K562 (cell line): ENCODE data around the gene RAB1B. TPM values are rescaled to one million over a fixed set of nuclear protein-coding genes. Genes with fewer than 3 reads are reported as not detected.

ENCODE experiments used
- ARID2 ChIP-seq: fragments of 450-650 bp; IDR thresholded peaks from 2 replicates; pipeline ENCODE4 v1.6.1; 2017; ENCODE audit warnings: antibody characterized with exemption, mild to moderate bottlenecking
- CEBPZ ChIP-seq: fragments of 150-350 bp; IDR thresholded peaks from 2 replicates; pipeline ENCODE4 v1.6.1; 2014; ENCODE audit warnings: low read depth, mild to moderate bottlenecking, low read length, borderline replicate concordance
- CXXC5 ChIP-seq: fragments of 250-450 bp; sonication (Bioruptor Pico); IDR thresholded peaks from 2 replicates; pipeline ENCODE4 v1.8.0; 2022; ENCODE audit warnings: inconsistent platforms, mild to moderate bottlenecking, moderate library complexity
- DEAF1 ChIP-seq: fragments of 450-650 bp; formaldehyde crosslinking; IDR thresholded peaks from 2 replicates; pipeline ENCODE4 v1.4.0; 2020; ENCODE audit warnings: mild to moderate bottlenecking, moderate library complexity
- GABPB1 ChIP-seq: sonication (generic); formaldehyde crosslinking; IDR thresholded peaks from 2 replicates; pipeline ENCODE4 v1.8.0; 2022; ENCODE audit warnings: mild to moderate bottlenecking, missing genetic modification reagents
- MAX ChIP-seq: sonication (generic); formaldehyde crosslinking; IDR thresholded peaks from 2 replicates; pipeline ENCODE4 v1.9.0; 2022; ENCODE audit warnings: mild to moderate bottlenecking, missing genetic modification reagents
- MECOM ChIP-seq: fragments of 250-450 bp; sonication (Bioruptor Pico); IDR thresholded peaks from 2 replicates; pipeline ENCODE4 v1.8.0; 2022; ENCODE audit warnings: inconsistent platforms
- POLR2AphosphoS2 ChIP-seq: IDR thresholded peaks from 2 replicates; pipeline ENCODE4 v1.6.1; 2012; ENCODE audit warnings: low read length, improper control_type of control experiment
- SMARCB1 ChIP-seq: IDR thresholded peaks from 2 replicates; pipeline ENCODE4 v1.6.1; 2011; ENCODE audit warnings: improper control_type of control experiment, low read depth; ENCODE audit not compliant: insufficient read length
- SRSF3 ChIP-seq: fragments of 200-400 bp; formaldehyde crosslinking; IDR thresholded peaks from 2 replicates; pipeline ENCODE4 v1.6.1; 2016; ENCODE audit warnings: mild to moderate bottlenecking, low read length, moderate library complexity; ENCODE audit not compliant: insufficient read depth
- TAF15 ChIP-seq: fragments of 200-400 bp; formaldehyde crosslinking; IDR thresholded peaks from 2 replicates; pipeline ENCODE4 v1.6.1; 2017; ENCODE audit warnings: mild to moderate bottlenecking, low read depth, low read length, moderate library complexity
- TSC22D4 ChIP-seq: fragments of 450-650 bp; IDR thresholded peaks from 2 replicates; pipeline ENCODE4 v1.6.1; 2016; ENCODE audit warnings: missing genetic modification characterization, missing biosample characterization, control low read depth
- ZBTB11 ChIP-seq, 3 experiments: fragments of 200-800 bp in 1 of 3; fragments of 250-450 bp in 1 of 3; fragments of 450-650 bp in 1 of 3; sonication (Bioruptor Pico) in 1 of 3; sonication (Bioruptor generic) in 1 of 3; formaldehyde crosslinking in 1 of 3; IDR thresholded peaks; 2 replicates each; pipeline versions ENCODE4 v1.6.1 to v1.8.0; 2016 to 2022; ENCODE audit warnings: mild to moderate bottlenecking in 2 of 3, missing genetic modification characterization in 2 of 3, missing compliant biosample characterization in 1 of 3, moderate library complexity in 1 of 3
- ZNF274 ChIP-seq: IDR thresholded peaks from 2 replicates; pipeline ENCODE4 v1.6.1; 2011; ENCODE audit warnings: low read depth, mild to moderate bottlenecking, low read length, moderate library complexity, borderline replicate concordance
- ZNF282 ChIP-seq: sonication (generic); formaldehyde crosslinking; IDR thresholded peaks from 2 replicates; pipeline ENCODE4 v1.8.1; 2023; ENCODE audit warnings: missing genetic modification reagents
- ZNF431 ChIP-seq: sonication (generic); formaldehyde crosslinking; IDR thresholded peaks from 2 replicates; pipeline ENCODE4 v1.8.0; 2022; ENCODE audit warnings: mild to moderate bottlenecking, missing genetic modification reagents
- ZNF655 ChIP-seq: fragments of 250-450 bp; sonication (Bioruptor Pico); IDR thresholded peaks from 2 replicates; pipeline ENCODE4 v1.5.0; 2021
- ZSCAN32 ChIP-seq: fragments of 450-650 bp; formaldehyde crosslinking; IDR thresholded peaks from 2 replicates; pipeline ENCODE4 v1.4.0; 2020; ENCODE audit warnings: mild to moderate bottlenecking, moderate library complexity
- polyA plus RNA-seq, 8 experiments: library from polyadenylated mRNA; depleted of rRNA in 4 of 8; stranded (reverse) in 5 of 8; unstranded in 3 of 8; fragments of >200 nt; fragmentation: Nextera tagmentation in 2 of 8; fragmentation: Illumina TruSeq in 1 of 8; extraction: Ambion mirVana in 2 of 8; extraction: Trizol in 1 of 8; gene quantifications; 2 replicates each; pipeline versions ENCODE4 v1.2.1 to v1.2.3, GENCODE V29; 2011 to 2014; ENCODE audit warnings: inconsistent platforms in 1 of 8, missing spikeins in 1 of 8
- total RNA-seq, 7 experiments: library from RNA; depleted of rRNA in 6 of 7; stranded (reverse); fragments of >200 nt in 6 of 7; fragmentation: Illumina TruSeq in 2 of 7; extraction: Trizol in 2 of 7; gene quantifications; 2 replicates each; pipeline versions ENCODE4 v1.2.1 to v1.2.3, GENCODE V29; 2011 to 2021; ENCODE audit warnings: low replicate concordance in 1 of 7

RAB1B gene
- total and polyA plus RNA-seq, 9 of the 15 experiments (the other 6 are each of a cell fraction or from before 2014, with no cell fraction given) = 5.6 to 146 (median 98.6) TPM

- no peak for TF ChIP-seq CEBPZ
- 0 out of 6 replicates have a peak, but pooled peaks of 1 of the 3 experiments have one; percentile 25 for TF ChIP-seq ZBTB11 (CRISPR knock-in tag; IDR thresholded peaks at IDR 0.05)
- TF ChIP-seq ZNF431 (CRISPR knock-in tag) = peak; percentile 78; the same call in 1 of the 2 replicates
- TF ChIP-seq TSC22D4 (tag) = no peak
- TF ChIP-seq CXXC5 (CRISPR knock-in tag) = peak; percentile 84
- TF ChIP-seq DEAF1 (CRISPR knock-in tag) = peak; percentile 96
- TF ChIP-seq ZNF274 = no peak
- TF ChIP-seq ZNF655 (CRISPR knock-in tag) = no peak
- no peak for TF ChIP-seq ZNF282 (CRISPR knock-in tag)
- TF ChIP-seq ZSCAN32 (CRISPR knock-in tag) = no peak
- TF ChIP-seq SMARCB1 = no peak
- TF ChIP-seq TAF15 = no peak
- no peak for TF ChIP-seq POLR2AphosphoS2
- no peak for TF ChIP-seq SRSF3
- peak; percentile 98 for TF ChIP-seq MAX (CRISPR knock-in tag)
- peak; percentile 99 for TF ChIP-seq ARID2
- TF ChIP-seq GABPB1 (CRISPR knock-in tag) = peak; percentile 80
- TF ChIP-seq MECOM (CRISPR knock-in tag) = no peak
These were observed 43.6 kb downstream of the RAB1B start (continued) for GRCh38 chr11:66311965-66312548.
